RWPE2 (cell line): ENCODE measurements around the gene KIAA0825.

ENCODE experiments used
- ATAC-seq: fragments of 200-7000 bp; cut with Tn5 transposase; 3 replicates; pipeline ENCODE4 v1.9.1; 2021; ENCODE audit warnings: low read depth
- DNase-seq: peaks from one replicate; pipeline ENCODE4 v3.0.0-alpha.2; 2020; ENCODE audit warnings: low spot score
- H3K27ac ChIP-seq: fragments of 450-650 bp; 2 replicates; pipeline ENCODE4 v1.5.1; 2017; ENCODE audit warnings: mild to moderate bottlenecking; ENCODE audit not compliant: poor library complexity, severe bottlenecking
- H3K27me3 ChIP-seq: fragments of 250-450 bp; sonication (Bioruptor Pico); 2 replicates; pipeline ENCODE4 v1.5.1; 2021; ENCODE audit warnings: mild to moderate bottlenecking, moderate library complexity; ENCODE audit not compliant: insufficient read depth, poor library complexity, severe bottlenecking
- H3K36me3 ChIP-seq: fragments of 250-450 bp; sonication (Bioruptor Pico); 2 replicates; pipeline ENCODE4 v1.5.1; 2020; ENCODE audit warnings: low read depth, mild to moderate bottlenecking, moderate library complexity
- H3K4me1 ChIP-seq: fragments of 250-450 bp; sonication (Bioruptor Pico); 2 replicates; pipeline ENCODE4 v1.5.1; 2021; ENCODE audit warnings: mild to moderate bottlenecking, moderate library complexity; ENCODE audit not compliant: insufficient read depth, poor library complexity, severe bottlenecking
- H3K4me3 ChIP-seq: fragments of 250-450 bp; sonication (Bioruptor Pico); 2 replicates; pipeline ENCODE4 v1.5.1; 2021; ENCODE audit warnings: mild to moderate bottlenecking, moderate library complexity; ENCODE audit not compliant: severe bottlenecking
- H3K9me3 ChIP-seq: fragments of 250-450 bp; sonication (Bioruptor Pico); 2 replicates; pipeline ENCODE4 v1.5.1; 2021; ENCODE audit warnings: mild to moderate bottlenecking, moderate library complexity; ENCODE audit not compliant: severe bottlenecking
- CTCF ChIP-seq: fragments of 450-650 bp; IDR thresholded peaks from one replicate; pipeline ENCODE4 v1.5.1; 2017; ENCODE audit warnings: mild to moderate bottlenecking, moderate library complexity; ENCODE audit not compliant: poor library complexity, severe bottlenecking

KIAA0825 gene

GRCh38 chr5:94544875-94545547, 73.4 kb downstream of the KIAA0825 start:
- Histone ChIP-seq H3K9me3 (peaks cover 10% of the 10 kb centered on the region), H3K27me3 (no peaks in the 10 kb centered on the region), H3K4me1 (no peaks in the 10 kb centered on the region), H3K36me3 (no peaks in the 10 kb centered on the region), H3K4me3 (no peak overlapping the region), H3K27ac (no peak overlapping the region)
- TF ChIP-seq CTCF: no peak
- no peak for DNase-seq
- no peak for ATAC-seq

DNA sequence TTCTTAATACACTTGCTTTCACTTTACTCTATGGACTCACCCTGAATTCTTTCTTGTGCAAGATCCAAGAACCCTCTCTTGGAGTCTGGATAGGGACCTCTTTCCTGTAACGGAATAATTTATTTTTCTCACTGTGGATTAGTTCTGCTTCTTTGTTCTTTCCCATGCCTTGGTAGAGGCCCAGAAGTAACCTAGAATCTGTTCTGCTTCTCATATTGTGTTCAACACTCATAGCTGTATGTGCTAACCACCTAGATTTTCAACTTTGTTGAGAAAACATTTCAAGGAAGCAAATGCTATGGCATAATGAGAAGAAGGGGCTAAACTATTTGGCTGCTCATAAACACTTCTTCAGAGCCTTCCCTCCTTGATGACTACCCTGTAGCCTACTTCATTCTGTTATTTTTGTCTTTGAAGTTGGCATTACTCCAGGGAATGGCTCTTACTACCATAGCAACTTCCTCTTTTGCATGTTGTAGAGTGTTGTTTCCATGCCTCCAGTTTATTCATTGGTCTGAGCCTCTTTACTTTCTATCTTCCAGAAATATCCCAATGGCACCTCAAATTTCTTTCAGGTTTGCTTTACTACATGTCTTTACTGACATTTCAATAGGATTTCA, 74.3 kb downstream of the KIAA0825 start:
- TF ChIP-seq CTCF: no peak
- Histone ChIP-seq H3K27me3 (no peaks in the 10 kb centered on the region), H3K9me3 (peaks cover 10% of the 10 kb centered on the region), H3K4me1 (no peaks in the 10 kb centered on the region), H3K4me3 (no peak overlapping the region), H3K27ac (no peak overlapping the region), H3K36me3 (no peaks in the 10 kb centered on the region)
- ATAC-seq: no peak
- DNase-seq: no peak

DNA sequence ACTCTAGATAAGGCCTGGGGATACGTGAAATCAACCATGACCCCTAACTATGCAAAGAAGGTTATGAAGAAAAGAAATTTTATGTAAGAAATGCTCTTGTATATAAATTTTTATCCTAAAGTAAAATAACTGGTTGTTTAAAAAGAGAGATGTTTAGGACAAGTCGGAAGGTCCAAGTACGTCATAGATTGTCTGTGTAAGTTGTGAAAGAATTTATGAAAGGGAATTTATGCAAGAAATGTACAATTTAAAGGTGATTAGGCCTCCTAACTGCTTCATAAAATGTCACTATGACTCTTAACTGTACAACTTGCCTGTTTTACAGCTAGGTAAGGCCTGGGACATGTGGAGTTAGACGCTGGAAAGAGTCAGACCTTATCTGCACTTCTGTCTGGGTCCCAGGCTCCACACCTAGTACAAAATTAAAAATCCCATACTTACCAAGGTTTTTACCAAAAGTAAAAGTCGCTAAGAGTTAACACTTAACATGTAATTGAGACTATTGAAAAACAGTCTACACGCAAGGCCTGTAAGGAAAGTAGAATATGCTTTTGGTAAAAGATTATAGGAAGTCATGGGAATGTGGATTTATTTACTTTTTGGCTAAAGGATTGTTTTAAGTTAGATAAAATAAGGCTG, 77.4 kb downstream of the KIAA0825 start:
- Histone ChIP-seq H3K36me3 (no peaks in the 10 kb centered on the region), H3K27ac (no peak overlapping the region), H3K4me1 (no peaks in the 10 kb centered on the region), H3K27me3 (no peaks in the 10 kb centered on the region), H3K9me3 (peaks cover 10% of the 10 kb centered on the region), H3K4me3 (no peak overlapping the region)
- no peak for TF ChIP-seq CTCF
- DNase-seq (no peak), ATAC-seq (no peak)

DNA sequence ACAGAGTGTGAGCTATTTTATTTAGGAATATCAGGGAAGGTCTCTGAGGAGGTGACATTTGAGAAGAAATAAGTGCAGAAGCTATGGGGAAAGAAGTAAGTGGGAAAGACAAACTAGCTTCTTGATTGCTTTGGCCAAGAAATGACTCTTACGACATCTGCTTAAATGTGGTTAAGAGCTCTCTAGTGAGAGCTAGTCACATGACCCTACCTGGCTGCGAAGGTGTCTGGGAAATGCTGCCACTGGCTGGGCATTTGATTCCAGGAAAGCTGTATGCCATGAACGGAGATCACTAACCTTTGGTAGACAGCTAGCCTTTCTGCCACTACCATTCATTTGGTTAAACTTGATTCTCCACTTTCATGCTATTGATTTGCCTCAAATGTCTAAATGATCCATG, 80.1 kb downstream of the KIAA0825 start:
- H3K27me3 ChIP-seq: no peaks in the 10 kb centered on the region
- ATAC-seq (no peak), DNase-seq (no peak)
- H3K9me3 ChIP-seq: peaks cover 10% of the 10 kb centered on the region
- H3K27ac ChIP-seq: no peak overlapping the region
- H3K4me3 ChIP-seq: no peak overlapping the region
- no peaks in the 10 kb centered on the region for H3K4me1 ChIP-seq
- TF ChIP-seq CTCF: no peak
- H3K36me3 ChIP-seq: no peaks in the 10 kb centered on the region

DNA sequence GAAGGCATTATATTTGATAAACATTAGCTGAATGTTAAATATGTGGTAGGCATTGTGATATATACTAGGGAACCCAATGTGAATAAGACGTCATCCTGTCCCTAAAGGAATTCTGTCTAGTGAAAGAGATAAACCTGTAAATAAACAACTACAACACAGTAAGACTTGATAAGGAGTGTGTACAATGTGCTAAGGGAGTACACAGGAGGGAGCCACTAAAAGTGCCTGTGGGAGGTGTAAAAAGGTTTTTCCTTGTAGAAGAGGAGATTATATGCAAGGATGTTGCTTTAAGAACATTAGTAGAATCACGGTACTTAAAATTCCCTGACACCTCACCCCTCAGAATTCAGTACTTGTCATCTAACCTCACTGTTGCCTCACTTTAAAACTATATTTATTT, 91.7 kb downstream of the KIAA0825 start:
- ATAC-seq (no peak), DNase-seq (no peak)
- no peaks in the 10 kb centered on the region for H3K36me3 ChIP-seq
- H3K27me3 ChIP-seq: no peaks in the 10 kb centered on the region
- no peak for TF ChIP-seq CTCF
- H3K4me1 ChIP-seq: no peaks in the 10 kb centered on the region
- no peaks in the 10 kb centered on the region for H3K9me3 ChIP-seq
- no peak overlapping the region for H3K27ac ChIP-seq
- H3K4me3 ChIP-seq: no peak overlapping the region
